GM12878 (cell line): Measurements from ENCODE around the gene CENPQ. TPM values are rescaled to one million over a fixed set of nuclear protein-coding genes. Genes with fewer than 3 reads are reported as not detected.

Experiments
- ATAC-seq: fragments of 200-7000 bp; cut with Tn5 transposase; 3 replicates; pipeline ENCODE4 v1.9.1; 2020; ENCODE audit warnings: mild to moderate bottlenecking, moderate library complexity
- BruUV-seq: library from RNA; stranded (reverse); fragments of 400-500 nt; replicated peaks from 2 replicates; lab custom pipeline; 2021; lab: Mats Ljungman, UMichigan
- CTCF ChIA-PET: fragments of 300-600 bp; sonication (Branson Sonifier 250); formaldehyde crosslinking; extraction: SDS; loops from one replicate; lab custom pipeline; 2021; ENCODE audit warnings: inconsistent platforms; lab: Yijun Ruan, JAX
- POLR2A ChIA-PET: fragments of 350-600 bp; formaldehyde crosslinking; extraction: SDS; loops from one replicate; lab custom pipeline; 2021; ENCODE audit warnings: inconsistent platforms; lab: Charles Lee
- RAD21 ChIA-PET: fragments of 300-600 bp; sonication (Branson Sonifier 250); formaldehyde crosslinking; loops from one replicate; lab custom pipeline; 2023; ENCODE audit warnings: antibody characterized with exemption; ENCODE audit not compliant: unreplicated experiment; lab: Charles Lee
- SMC1A ChIA-PET: fragments of 300-600 bp; sonication (Branson Sonifier 250); formaldehyde crosslinking; loops from one replicate; lab custom pipeline; 2023; ENCODE audit not compliant: unreplicated experiment, uncharacterized antibody; lab: Charles Lee
- DNase-seq: peaks from one replicate; pipeline ENCODE4 v3.0.0-alpha.2; 2011; ENCODE audit warnings: low read depth, low spot score
- FAIRE-seq: peaks from 3 replicates; lab custom pipeline; 2011; peaks lifted over from hg19 to GRCh38; lab: Jason Lieb, UNC
- H2AFZ ChIP-seq: 2 replicates; pipeline ENCODE4 v1.6.0; 2011; ENCODE audit warnings: low read depth, low read length, control low read depth; ENCODE audit not compliant: control insufficient read depth
- H3K27ac ChIP-seq: 2 replicates; pipeline ENCODE4 v1.5.1; 2011; ENCODE audit warnings: control low read depth; ENCODE audit not compliant: control insufficient read depth, insufficient read depth
- H3K27me3 ChIP-seq, 2 experiments: replicated peaks in 1 of 2; 2 replicates each; pipeline versions ENCODE4 v1.6.0 to v1.6.1; 2011; ENCODE audit warnings: low read length in 1 of 2; ENCODE audit not compliant: control insufficient read depth in 2 of 2, insufficient read depth in 2 of 2
- H3K36me3 ChIP-seq, 2 experiments: 2 replicates each; pipeline ENCODE4 v1.5.1; 2011; ENCODE audit warnings: low read length in 1 of 2; ENCODE audit not compliant: control insufficient read depth in 2 of 2, insufficient read depth in 2 of 2
- H3K4me1 ChIP-seq: 2 replicates; pipeline ENCODE4 v1.6.1; 2011; ENCODE audit warnings: mild to moderate bottlenecking, low read length, moderate library complexity, mixed read lengths; ENCODE audit not compliant: control insufficient read depth, insufficient read depth
- H3K4me2 ChIP-seq: 2 replicates; pipeline ENCODE4 v1.6.0; 2011; ENCODE audit warnings: control low read depth; ENCODE audit not compliant: control insufficient read depth, insufficient read depth
- H3K4me3 ChIP-seq: fragments of 200-600 bp; sonication (generic); 2 replicates; pipeline ENCODE4 v1.5.1; 2016
- H3K79me2 ChIP-seq: 2 replicates; pipeline ENCODE4 v1.6.0; 2011; ENCODE audit warnings: low read length; ENCODE audit not compliant: control insufficient read depth, insufficient read depth
- H3K9ac ChIP-seq: 2 replicates; pipeline ENCODE4 v1.8.0; 2011; ENCODE audit warnings: low read length, control low read depth, mixed read lengths; ENCODE audit not compliant: control insufficient read depth, insufficient read depth
- H3K9me3 ChIP-seq: replicated peaks from 3 replicates; pipeline ENCODE4 v1.5.1; 2011; ENCODE audit warnings: mild to moderate bottlenecking, low read length; ENCODE audit not compliant: control insufficient read depth, insufficient read depth
- H4K20me1 ChIP-seq: 2 replicates; pipeline ENCODE4 v1.6.0; 2011; ENCODE audit not compliant: control insufficient read depth, insufficient read depth
- ASH2L ChIP-seq: fragments of 300-600, 200-600 bp; sonication (generic); IDR thresholded peaks from 2 replicates; pipeline ENCODE4 v1.6.1; 2017; ENCODE audit warnings: low read depth, mild to moderate bottlenecking, borderline replicate concordance
- CTCF ChIP-seq, 3 experiments: IDR thresholded peaks in 2 of 3; conservative IDR thresholded peaks in 1 of 3; 2 replicates each; pipeline ENCODE4 v1.5.1; 2011; ENCODE audit warnings: low read depth in 3 of 3, low read length in 3 of 3, mild to moderate bottlenecking in 3 of 3, control low read depth in 2 of 3, moderate library complexity in 2 of 3, inconsistent platforms in 1 of 3, mixed read lengths in 1 of 3; ENCODE audit not compliant: control insufficient read depth in 2 of 3, insufficient read depth in 1 of 3; ENCODE audit errors: extremely low read depth in 1 of 3
- E2F8 ChIP-seq: fragments of 450-650 bp; IDR thresholded peaks from 2 replicates; pipeline ENCODE4 v1.6.1; 2018; ENCODE audit warnings: mild to moderate bottlenecking, low read depth, moderate library complexity; ENCODE audit not compliant: partially characterized antibody
- ESRRA ChIP-seq: IDR thresholded peaks from 2 replicates; pipeline ENCODE4 v1.6.1; 2012; ENCODE audit warnings: mild to moderate bottlenecking, low read length, improper control_type of control experiment
- GABPA ChIP-seq: IDR thresholded peaks from 2 replicates; pipeline ENCODE4 v1.6.1; 2014; ENCODE audit warnings: antibody characterized with exemption, low read depth, mild to moderate bottlenecking, inconsistent platforms
- NRF1 ChIP-seq: conservative IDR thresholded peaks from 2 replicates; pipeline ENCODE4 v1.6.1; 2011; ENCODE audit warnings: mild to moderate bottlenecking, low read depth, low read length, improper control_type of control experiment
- PKNOX1 ChIP-seq: fragments of 450-650 bp; IDR thresholded peaks from 2 replicates; pipeline ENCODE4 v1.6.1; 2016; ENCODE audit warnings: mild to moderate bottlenecking
- SMARCA5 ChIP-seq: fragments of 450-650 bp; IDR thresholded peaks from 2 replicates; pipeline ENCODE4 v1.6.1; 2017; ENCODE audit warnings: mild to moderate bottlenecking
- SMC3 ChIP-seq: IDR thresholded peaks from 2 replicates; pipeline ENCODE4 v1.6.1; 2011; ENCODE audit warnings: low read length, improper control_type of control experiment, borderline replicate concordance
- ZNF274 ChIP-seq: IDR thresholded peaks from one replicate; pipeline ENCODE4 v1.8.0; 2011; ENCODE audit not compliant: insufficient read length, insufficient read depth
- ZNF592 ChIP-seq: fragments of 450-650 bp; IDR thresholded peaks from 2 replicates; pipeline ENCODE4 v1.6.1; 2017; ENCODE audit warnings: mild to moderate bottlenecking, moderate library complexity
- WGBS: methylation state at CpG from one replicate; pipeline ENCODE4 v1.1.6; 2016; ENCODE audit warnings: low lambda C conversion rate; ENCODE audit not compliant: insufficient replicate concordance, insufficient coverage; ENCODE audit errors: missing lambda C conversion rate; 5-methylcytosine and 5-hydroxymethylcytosine counted together
- in situ Hi-C: fragments of 300-500 bp; cut with MboI; formaldehyde crosslinking; loops from 9 replicates; pipeline ENCODE4 v1.14.3; 2018; ENCODE audit warnings: mixed read lengths
- intact Hi-C: fragments of 100-400 bp; cut with micrococcal nuclease; formaldehyde crosslinking; loops from one replicate; pipeline ENCODE4 v1.14.2; 2022; ENCODE audit not compliant: unreplicated experiment
- polyA plus RNA-seq, 11 experiments: library from polyadenylated mRNA; depleted of rRNA in 4 of 11; unstranded in 6 of 11; stranded (reverse) in 5 of 11; fragments of >200 nt; fragmentation: Nextera tagmentation in 4 of 11; fragmentation: Illumina TruSeq in 1 of 11; extraction: Ambion mirVana in 4 of 11; extraction: Trizol in 1 of 11; gene quantifications; 1 replicate in 1 of 11; 2 replicates in 10 of 11; pipeline versions ENCODE4 v1.2.1 to v1.2.3, GENCODE V29; 2011 to 2016; ENCODE audit warnings: inconsistent platforms in 2 of 11, missing spikeins in 2 of 11, low read depth in 1 of 11
- total RNA-seq, 4 experiments: library from RNA; depleted of rRNA in 3 of 4; stranded (reverse); fragments of >200 nt in 3 of 4; fragmentation: Illumina TruSeq in 1 of 4; extraction: Trizol in 1 of 4; gene quantifications; 2 replicates each; pipeline versions ENCODE4 v1.2.1 to v1.2.3, GENCODE V29; 2013 to 2021

Gene CENPQ
- total and polyA plus RNA-seq, 10 of the 15 experiments (the other 5 are each of a cell fraction or from before 2014, with no cell fraction given): 7.4 to 34.2 (median 17.8) TPM

GRCh38 chr6:49531774-49532569 is 68.8 kb downstream of the CENPQ start:
- no TSS peak for BruUV-seq
- H3K27ac ChIP-seq: no peak overlapping the region
- H3K4me1 ChIP-seq: no peaks in the 10 kb centered on the region
- CTCF ChIA-PET: interaction anchor here (0.6 to 6.2 kb wide), 27 partner anchors 10 to 428 kb away, joined by 3 to 98 read pairs (median 5); no protein-coding TSS in a partner anchor
- RAD21 ChIA-PET: interaction anchor here (0.9 to 3.2 kb wide), 6 partner anchors 22 to 317 kb away, joined by 3 to 14 read pairs (median 4); partner anchors contain the start of gene CRISP3
- no peak overlapping the region for H3K9ac ChIP-seq
- H3K79me2 ChIP-seq: no peaks in the 10 kb centered on the region
- H4K20me1 ChIP-seq: no peaks in the 10 kb centered on the region
- H3K27me3 ChIP-seq: no peaks in the 10 kb centered on the region
- WGBS: 0% methylated on average over 3 of the region's 3 CpGs
- FAIRE-seq (peak; percentile 66), ATAC-seq (peak; percentile 99), DNase-seq (no peak)
- no peak overlapping the region for H3K4me3 ChIP-seq
- H3K9me3 ChIP-seq: no peaks in the 10 kb centered on the region
- POLR2A ChIA-PET: interaction anchor here (0.6 to 0.7 kb wide), 2 partner anchors 67 to 124 kb away, joined by 3 read pairs; no protein-coding TSS in a partner anchor
- no peaks in the 10 kb centered on the region for H3K36me3 ChIP-seq
- no peak overlapping the region for H3K4me2 ChIP-seq
- in situ Hi-C loops: loop anchor here (5.0 kb wide), 1 partner anchor 315 kb away; no protein-coding TSS in a partner anchor
- intact Hi-C loops: loop anchor here (1.0 kb wide), 2 partner anchors 75 to 317 kb away; no protein-coding TSS in a partner anchor
- 0 out of 2 replicates have a peak overlapping the region, but pooled peaks have one; percentile 2 for H2AFZ ChIP-seq
- SMC1A ChIA-PET: interaction anchor here (0.9 to 2.2 kb wide), 13 partner anchors 9 to 383 kb away, joined by 3 to 10 read pairs (median 3); partner anchors contain the start of gene C6orf141
- TF ChIP-seq SMC3: peak; percentile 85
- no peak for TF ChIP-seq GABPA
- peak; percentile 28; the same call in 1 of the 2 replicates for TF ChIP-seq SMARCA5
- no peak for TF ChIP-seq ZNF274
- TF ChIP-seq ZNF592: peak; percentile 82
- TF ChIP-seq NRF1: no peak
- TF ChIP-seq PKNOX1: no peak
- no peak for TF ChIP-seq ASH2L
- peak; percentile 62 to 93 (median 81); a peak in 5 of 6 replicates for TF ChIP-seq CTCF (IDR thresholded peaks at IDR 0.05 in 2 of 3, conservative IDR thresholded peaks at IDR 0.05 in 1 of 3; ENCODE audit: control insufficient read depth in 2 of 3, extremely low read depth in 1 of 3, insufficient read depth in 1 of 3, low read depth in 3 of 3, low read length in 3 of 3)
- no peak for TF ChIP-seq ESRRA
- TF ChIP-seq E2F8: no peak
